Kidney (tissue), 14 donors: ENCODE results near the gene TMEM91. TPM values are rescaled to one million over a fixed set of nuclear protein-coding genes. Genes with fewer than 3 reads are reported as not detected.

ENCODE experiments used
- DNase-seq, 5 donors: peaks; one replicate each; pipeline ENCODE4 v3.0.0-alpha.2; 2013 to 2020
- FAIRE-seq: peaks from 2 replicates; lab custom pipeline; 2012; peaks lifted over from hg19 to GRCh38; lab: Jason Lieb, UNC
- H3K27ac ChIP-seq, 2 donors: one replicate each; pipeline ENCODE4 v1.7.0; 2013; ENCODE audit warnings: low read depth in 2 of 2, low read length in 2 of 2, inconsistent platforms in 1 of 2
- H3K27me3 ChIP-seq: one replicate; pipeline ENCODE4 v1.7.1; 2013; ENCODE audit warnings: low read length, inconsistent platforms; ENCODE audit not compliant: control insufficient read depth, insufficient read depth
- H3K36me3 ChIP-seq, 3 donors: one replicate each; pipeline versions ENCODE4 v1.7.0 to v1.7.1; 2013; ENCODE audit warnings: low read length in 3 of 3, control low read depth in 1 of 3, inconsistent platforms in 1 of 3; ENCODE audit not compliant: insufficient read depth in 3 of 3, control insufficient read depth in 2 of 3
- H3K4me1 ChIP-seq, 3 donors: one replicate each; pipeline versions ENCODE4 v1.7.0 to v1.7.1; 2013; ENCODE audit warnings: low read length in 3 of 3, inconsistent platforms in 1 of 3, low read depth in 1 of 3; ENCODE audit not compliant: control insufficient read depth in 2 of 3, insufficient read depth in 2 of 3
- H3K4me3 ChIP-seq, 3 donors: one replicate each; pipeline versions ENCODE4 v1.7.0 to v1.8.1; 2013; ENCODE audit warnings: low read length in 3 of 3, control low read depth in 1 of 3, inconsistent platforms in 1 of 3
- H3K9ac ChIP-seq, 3 donors: one replicate each; pipeline versions ENCODE4 v1.7.0 to v1.7.1; 2013; ENCODE audit warnings: low read length in 3 of 3, control low read depth in 1 of 3, inconsistent platforms in 1 of 3
- H3K9me3 ChIP-seq, 3 donors: one replicate each; pipeline versions ENCODE4 v1.7.0 to v1.7.1; 2013; ENCODE audit warnings: low read length in 3 of 3, control low read depth in 1 of 3, inconsistent platforms in 1 of 3; ENCODE audit not compliant: control insufficient read depth in 2 of 3, insufficient read depth in 1 of 3
- intact Hi-C: fragments of 100-400 bp; cut with DNase I; formaldehyde crosslinking; loops from one replicate; pipeline ENCODE4 v1.11.1; 2022
- polyA plus RNA-seq: library from polyadenylated mRNA; stranded (reverse); fragments of 350-450 nt; fragmentation: Illumina TruSeq; extraction: RNeasy Lipid Tissue Mini Kit (QIAGEN cat#74804); gene quantifications from one replicate; pipeline ENCODE4 v1.2.3, GENCODE V29; 2014; ENCODE audit warnings: low read depth, low replicate concordance; ENCODE audit not compliant: insufficient read depth
- total RNA-seq: library from RNA; stranded (reverse); fragmentation: NEBNext Ultra II Directional; extraction: Animal tissue kit (Norgen Biotek cat#: 25700); gene quantifications from one replicate; pipeline ENCODE4 v1.2.1, GENCODE V29; 2021
- TF ChIP-seq, protein P1 (sequence below): IDR thresholded peaks from 3 replicates; pipeline ENCODE4 v1.5.1; 2012; ENCODE audit warnings: mild to moderate bottlenecking, moderate library complexity, borderline replicate concordance; ENCODE audit not compliant: insufficient read depth; ENCODE audit errors: extremely low read depth
- donor health status: control.
- donor health status: control.
- donor health status: control.
- donor health status: control.
- donor health status: control.
- donor health status: DM: yes; HTN: yes; CAD: no.
- donor health status: Normal renal cell carcinoma (clear cell type).

Gene TMEM91
- total and polyA plus RNA-seq, 2 donors from 2014 or later = 9.5 to 24.3 TPM

DNA sequence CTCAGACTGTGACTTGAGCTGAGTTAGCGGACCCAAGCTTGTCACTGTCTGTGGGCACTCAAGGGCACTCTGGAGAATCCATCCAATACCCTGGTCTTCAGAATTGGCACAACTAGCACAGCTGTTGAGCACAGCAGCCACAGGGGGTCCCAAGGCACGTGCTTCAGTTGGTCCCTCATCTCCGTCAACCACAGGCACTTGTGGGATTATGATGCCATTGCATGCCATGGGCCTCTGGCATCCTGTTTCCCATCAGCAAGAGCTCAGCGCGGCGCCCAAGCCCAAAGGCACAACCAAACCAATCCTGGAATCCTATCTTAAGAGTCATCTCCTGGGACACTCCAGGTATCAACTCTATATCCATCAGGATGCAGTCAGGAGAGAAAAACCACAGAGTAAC is 54.6 kb downstream of the TMEM91 start:
- no peak overlapping the region for H3K9ac ChIP-seq
- no peaks in the 10 kb centered on the region for H3K9me3 ChIP-seq
- H3K36me3 ChIP-seq = peaks cover 3 to 18% (median 6%) of the 10 kb centered on the region in 3 donors
- DNase-seq (no peak), FAIRE-seq (no peak)
- TF ChIP-seq, protein P1, sequence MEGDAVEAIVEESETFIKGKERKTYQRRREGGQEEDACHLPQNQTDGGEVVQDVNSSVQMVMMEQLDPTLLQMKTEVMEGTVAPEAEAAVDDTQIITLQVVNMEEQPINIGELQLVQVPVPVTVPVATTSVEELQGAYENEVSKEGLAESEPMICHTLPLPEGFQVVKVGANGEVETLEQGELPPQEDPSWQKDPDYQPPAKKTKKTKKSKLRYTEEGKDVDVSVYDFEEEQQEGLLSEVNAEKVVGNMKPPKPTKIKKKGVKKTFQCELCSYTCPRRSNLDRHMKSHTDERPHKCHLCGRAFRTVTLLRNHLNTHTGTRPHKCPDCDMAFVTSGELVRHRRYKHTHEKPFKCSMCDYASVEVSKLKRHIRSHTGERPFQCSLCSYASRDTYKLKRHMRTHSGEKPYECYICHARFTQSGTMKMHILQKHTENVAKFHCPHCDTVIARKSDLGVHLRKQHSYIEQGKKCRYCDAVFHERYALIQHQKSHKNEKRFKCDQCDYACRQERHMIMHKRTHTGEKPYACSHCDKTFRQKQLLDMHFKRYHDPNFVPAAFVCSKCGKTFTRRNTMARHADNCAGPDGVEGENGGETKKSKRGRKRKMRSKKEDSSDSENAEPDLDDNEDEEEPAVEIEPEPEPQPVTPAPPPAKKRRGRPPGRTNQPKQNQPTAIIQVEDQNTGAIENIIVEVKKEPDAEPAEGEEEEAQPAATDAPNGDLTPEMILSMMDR = no peak
- no peak overlapping the region for H3K27ac ChIP-seq
- no peaks in the 10 kb centered on the region for H3K27me3 ChIP-seq
- intact Hi-C loops = no loop called here
- peaks cover 0 to 32% (median 9%) of the 10 kb centered on the region in 3 donors for H3K4me1 ChIP-seq
- H3K4me3 ChIP-seq = no peak overlapping the region

DNA sequence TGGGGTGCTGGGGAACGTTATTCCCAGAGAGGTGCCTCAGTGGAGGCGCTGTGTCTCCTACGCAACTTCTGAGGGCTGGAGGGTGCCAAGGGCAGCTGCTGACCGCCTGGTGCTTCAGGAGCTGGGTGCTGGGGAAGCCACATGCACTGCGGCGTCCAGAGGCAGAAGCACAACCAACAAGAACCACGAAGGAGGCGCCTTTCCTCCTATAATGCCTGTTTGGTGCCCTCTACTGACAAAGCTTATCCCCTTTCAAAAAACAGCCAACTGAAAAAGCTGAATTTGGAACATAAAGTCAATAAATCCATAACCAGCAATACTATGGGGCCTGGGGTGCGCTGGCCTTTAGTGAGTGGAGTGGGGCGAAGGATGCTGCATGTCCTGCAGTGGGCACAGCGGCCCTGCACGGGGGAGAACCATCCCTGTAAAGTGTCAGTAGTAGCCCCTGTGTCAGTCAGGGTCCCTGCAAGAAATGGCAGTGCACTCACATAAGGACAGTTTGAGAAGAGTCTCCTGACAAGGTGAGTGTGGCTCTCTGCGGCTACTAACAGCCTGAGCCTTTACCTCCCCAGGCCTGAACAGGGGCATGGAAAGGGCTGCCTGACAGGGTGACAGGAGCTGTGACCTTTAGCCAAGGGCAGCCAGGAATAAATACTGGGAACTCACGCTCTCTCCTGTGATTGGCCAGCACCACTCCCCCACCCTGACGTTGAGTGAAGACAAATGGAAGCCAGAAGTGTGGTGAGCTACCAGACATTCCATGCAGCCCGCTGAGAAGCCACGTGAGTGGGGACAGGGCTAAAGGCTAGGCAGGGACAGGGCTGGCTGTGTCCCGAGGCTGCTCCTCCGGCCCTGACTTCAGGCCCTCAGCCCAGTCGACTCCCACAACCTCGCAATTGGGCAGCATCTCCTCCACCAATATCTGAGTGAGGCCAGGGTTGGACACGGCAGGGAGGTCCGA is 55.4 kb downstream of the TMEM91 start:
- intact Hi-C loops = no loop called here
- no peaks in the 10 kb centered on the region for H3K27me3 ChIP-seq
- H3K9ac ChIP-seq = no peak overlapping the region
- DNase-seq (peak in 1 of 5 donors; percentile 36), FAIRE-seq (no peak)
- TF ChIP-seq, protein P1 = peak; percentile 17
- no peaks in the 10 kb centered on the region for H3K9me3 ChIP-seq
- H3K27ac ChIP-seq = peak overlapping the region in 1 of 2 donors; percentile 9
- peaks cover 3 to 23% (median 6%) of the 10 kb centered on the region in 3 donors for H3K36me3 ChIP-seq
- no peak overlapping the region for H3K4me3 ChIP-seq
- peaks cover 0 to 30% (median 9%) of the 10 kb centered on the region in 3 donors for H3K4me1 ChIP-seq

DNA sequence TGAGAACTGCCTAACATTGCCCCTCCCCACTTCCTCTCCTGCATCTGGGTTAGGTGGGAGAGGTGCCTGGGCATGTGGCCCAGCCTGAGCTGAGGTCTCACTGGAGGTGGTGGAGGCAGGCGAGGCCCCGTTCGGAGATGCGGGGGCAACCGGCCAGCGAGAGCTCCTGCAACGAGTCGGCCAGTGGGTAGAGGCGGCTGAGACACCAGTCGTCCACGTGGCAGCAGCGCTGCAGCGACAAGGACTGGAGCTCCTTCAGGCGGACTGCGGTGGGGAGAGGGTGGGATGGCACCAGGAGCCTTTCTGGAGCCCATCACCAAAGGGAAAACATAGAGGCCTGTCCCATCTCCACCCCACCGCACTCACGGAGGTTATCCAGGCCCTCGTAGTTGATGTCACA is 56.8 kb downstream of the TMEM91 start:
- Histone ChIP-seq H3K9ac (no peak overlapping the region), H3K27me3 (no peaks in the 10 kb centered on the region), H3K36me3 (peaks cover 3 to 25% (median 6%) of the 10 kb centered on the region in 3 donors), H3K27ac (no peak overlapping the region), H3K9me3 (no peaks in the 10 kb centered on the region), H3K4me1 (peaks cover 0 to 20% (median 9%) of the 10 kb centered on the region in 3 donors), H3K4me3 (no peak overlapping the region)
- intact Hi-C loops = no loop called here
- TF ChIP-seq, protein P1 = no peak
- FAIRE-seq (no peak), DNase-seq (peak in 1 of 5 donors; percentile 49)

Other genes with a start within 250 kb of the TMEM91 start
- 2.0 TPM for gene CYP2S1, start 183.3 kb upstream of the TMEM91 start, total RNA-seq
- 0.97 TPM for gene CYP2S1, start 183.3 kb upstream of the TMEM91 start, polyA plus RNA-seq
- gene AXL, start 157.3 kb upstream of the TMEM91 start, total RNA-seq = 37.4 TPM
- gene AXL, start 157.3 kb upstream of the TMEM91 start, polyA plus RNA-seq = 6.3 TPM
- 182 TPM for gene HNRNPUL1, start 112.2 kb upstream of the TMEM91 start, total RNA-seq
- 51.0 TPM for gene HNRNPUL1, start 112.2 kb upstream of the TMEM91 start, polyA plus RNA-seq
- 28.1 TPM for gene CCDC97, start 66.4 kb upstream of the TMEM91 start, total RNA-seq
- 9.8 TPM for gene CCDC97, start 66.4 kb upstream of the TMEM91 start, polyA plus RNA-seq
- 48.0 TPM for gene TGFB1, start 22.6 kb upstream of the TMEM91 start, total RNA-seq
- 19.1 TPM for gene TGFB1, start 22.6 kb upstream of the TMEM91 start, polyA plus RNA-seq
- 12.6 TPM for gene B9D2, start 12.4 kb upstream of the TMEM91 start, total RNA-seq
- gene B9D2, start 12.4 kb upstream of the TMEM91 start, polyA plus RNA-seq = 15.7 TPM
- 16.8 TPM for gene EXOSC5, start 20.8 kb downstream of the TMEM91 start, total RNA-seq
- 15.5 TPM for gene EXOSC5, start 20.8 kb downstream of the TMEM91 start, polyA plus RNA-seq
- gene BCKDHA, start 21.3 kb downstream of the TMEM91 start, total RNA-seq = 30.9 TPM
- gene BCKDHA, start 21.3 kb downstream of the TMEM91 start, polyA plus RNA-seq = 72.2 TPM
- 4.4 TPM for gene B3GNT8, start 50.8 kb downstream of the TMEM91 start, total RNA-seq
- gene B3GNT8, start 50.8 kb downstream of the TMEM91 start, polyA plus RNA-seq = 6.5 TPM
- 43.9 TPM for gene DMAC2, start 63.4 kb downstream of the TMEM91 start, total RNA-seq
- gene DMAC2, start 63.4 kb downstream of the TMEM91 start, polyA plus RNA-seq = 73.9 TPM
- gene ERICH4, start 66.6 kb downstream of the TMEM91 start, total RNA-seq = not detected
- gene ERICH4, start 66.6 kb downstream of the TMEM91 start, polyA plus RNA-seq = 23.1 TPM
- 5.6 TPM for gene CEACAM21, start 199.6 kb downstream of the TMEM91 start, total RNA-seq
- gene CEACAM21, start 199.6 kb downstream of the TMEM91 start, polyA plus RNA-seq = 1.2 TPM